ENCODE data around the gene EFCAB10.
"Not testable (repeated sequence)": the region's sequence is repeated elsewhere in the genome, so short reads cannot be mapped to it uniquely, and the experiment has no call there.

EFCAB10 gene

GRCh38 chr7:105531792-105532671, 49.3 kb downstream of the EFCAB10 start, which contains the start of gene RINT1:
TSS of gene RINT1 (plus strand) at chr7:105532201. CDS start at chr7:105532316, 115 bp downstream.
- DNase-seq (ENCODE audit: low read depth in 3 of 3): peak; percentile 79 to 89 (median 83)

GRCh38 chr7:105530546-105530945, 50.7 kb downstream of the EFCAB10 start:
- no peak for DNase-seq (ENCODE audit: low read depth in 3 of 3)

- no peak for DNase-seq (ENCODE audit: low read depth in 3 of 3)
These were observed 51.2 kb downstream of the EFCAB10 start for GRCh38 chr7:105530126-105530525.

- not testable (repeated sequence) for DNase-seq (ENCODE audit: low read depth in 3 of 3)
These were observed 53.6 kb downstream of the EFCAB10 start for GRCh38 chr7:105527737-105528136.

GRCh38 chr7:105524840-105525239, 56.5 kb downstream of the EFCAB10 start:
- no peak for DNase-seq (ENCODE audit: low read depth in 3 of 3)

GRCh38 chr7:105524423-105524822, 56.9 kb downstream of the EFCAB10 start:
- not testable (repeated sequence) for DNase-seq (ENCODE audit: low read depth in 3 of 3)

GRCh38 chr7:105521717-105522463, 59.4 kb downstream of the EFCAB10 start, which contains the start of gene PUS7:
TSS of gene PUS7 (minus strand) at chr7:105522271. CDS start at chr7:105508512, 13,759 bp downstream.
- peak; percentile 56 to 84 (median 68) for DNase-seq (ENCODE audit: low read depth in 3 of 3)

GRCh38 chr7:105521027-105521716, 60.1 kb downstream of the EFCAB10 start:
- DNase-seq (ENCODE audit: low read depth in 3 of 3): peak; percentile 11 to 57 (median 12)

- DNase-seq (ENCODE audit: low read depth in 3 of 3): not testable (repeated sequence)
These were observed 60.7 kb downstream of the EFCAB10 start for GRCh38 chr7:105520620-105521019.

GRCh38 chr7:105519353-105519752, 61.9 kb downstream of the EFCAB10 start:
- DNase-seq (ENCODE audit: low read depth in 3 of 3): no peak

- DNase-seq (ENCODE audit: low read depth in 3 of 3): not testable (repeated sequence)
These were observed 65.7 kb downstream of the EFCAB10 start for GRCh38 chr7:105515610-105516009.
